Measurements from ENCODE around the gene CAMTA1.

DNA sequence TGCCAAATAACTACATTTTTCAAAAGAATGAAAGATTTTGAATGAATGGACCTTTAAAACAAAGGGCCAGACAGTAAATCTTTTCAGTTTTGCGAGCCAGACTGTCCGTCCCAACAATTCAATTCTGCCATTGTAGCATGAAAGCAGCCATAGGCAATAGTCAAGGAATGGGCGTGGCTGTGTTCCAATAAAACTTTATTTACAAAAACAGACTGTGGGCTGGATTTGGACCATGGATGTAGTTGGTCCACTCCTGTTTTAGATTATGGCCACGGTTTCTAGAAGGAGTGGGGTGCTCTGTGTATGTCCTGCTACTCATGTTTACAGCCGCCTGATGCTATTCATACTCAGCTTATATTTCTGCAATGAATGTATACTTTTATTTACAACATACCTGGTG lies 474.7 kb downstream of the CAMTA1 start:
- TF ChIP-seq, protein P1, sequence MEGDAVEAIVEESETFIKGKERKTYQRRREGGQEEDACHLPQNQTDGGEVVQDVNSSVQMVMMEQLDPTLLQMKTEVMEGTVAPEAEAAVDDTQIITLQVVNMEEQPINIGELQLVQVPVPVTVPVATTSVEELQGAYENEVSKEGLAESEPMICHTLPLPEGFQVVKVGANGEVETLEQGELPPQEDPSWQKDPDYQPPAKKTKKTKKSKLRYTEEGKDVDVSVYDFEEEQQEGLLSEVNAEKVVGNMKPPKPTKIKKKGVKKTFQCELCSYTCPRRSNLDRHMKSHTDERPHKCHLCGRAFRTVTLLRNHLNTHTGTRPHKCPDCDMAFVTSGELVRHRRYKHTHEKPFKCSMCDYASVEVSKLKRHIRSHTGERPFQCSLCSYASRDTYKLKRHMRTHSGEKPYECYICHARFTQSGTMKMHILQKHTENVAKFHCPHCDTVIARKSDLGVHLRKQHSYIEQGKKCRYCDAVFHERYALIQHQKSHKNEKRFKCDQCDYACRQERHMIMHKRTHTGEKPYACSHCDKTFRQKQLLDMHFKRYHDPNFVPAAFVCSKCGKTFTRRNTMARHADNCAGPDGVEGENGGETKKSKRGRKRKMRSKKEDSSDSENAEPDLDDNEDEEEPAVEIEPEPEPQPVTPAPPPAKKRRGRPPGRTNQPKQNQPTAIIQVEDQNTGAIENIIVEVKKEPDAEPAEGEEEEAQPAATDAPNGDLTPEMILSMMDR (optimal IDR thresholded peaks at IDR 0.05 in 1 of 3, IDR thresholded peaks at IDR 0.05 in 1 of 3, conservative IDR thresholded peaks at IDR 0.05 in 1 of 3; ENCODE audit: extremely low read depth in 1 of 3, insufficient read depth in 2 of 3, low read length in 3 of 3) = no peak
- no peak for TF ChIP-seq EZH2 (IDR thresholded peaks at IDR 0.05; ENCODE audit: low read length)

Data from keratinocyte (primary cell).